Measurements from ENCODE around the gene CD46. TPM values are rescaled to one million over a fixed set of nuclear protein-coding genes. Genes with fewer than 3 reads are reported as not detected.

CD46 gene
- polyA plus RNA-seq, 1 donor from 2014 or later = 393 TPM

- H3K27ac ChIP-seq (ENCODE audit: low read length) = no peak overlapping the region
- no peaks in the 10 kb centered on the region for H3K27me3 ChIP-seq (ENCODE audit: insufficient read depth, low read depth, low read length)
- H2AFZ ChIP-seq (ENCODE audit: low read depth, low read length) = no peak overlapping the region
- H3K4me2 ChIP-seq (ENCODE audit: low read length) = no peak overlapping the region
- TF ChIP-seq SMC3 (conservative IDR thresholded peaks at IDR 0.05; ENCODE audit: poor library complexity) (no peak), POLR2AphosphoS5 (IDR thresholded peaks at IDR 0.05) (no peak), EP300 (conservative IDR thresholded peaks at IDR 0.05; ENCODE audit: poor library complexity, severe bottlenecking) (no peak), MXI1 (conservative IDR thresholded peaks at IDR 0.05; ENCODE audit: poor library complexity, severe bottlenecking) (no peak), RAD21 (conservative IDR thresholded peaks at IDR 0.05) (no peak), TAF1 (IDR thresholded peaks at IDR 0.05; ENCODE audit: low read depth) (no peak), EZH2 (IDR thresholded peaks at IDR 0.05; ENCODE audit: borderline replicate concordance, insufficient read depth, low read length, poor library complexity, severe bottlenecking) (no peak)
- TF ChIP-seq, protein P1, sequence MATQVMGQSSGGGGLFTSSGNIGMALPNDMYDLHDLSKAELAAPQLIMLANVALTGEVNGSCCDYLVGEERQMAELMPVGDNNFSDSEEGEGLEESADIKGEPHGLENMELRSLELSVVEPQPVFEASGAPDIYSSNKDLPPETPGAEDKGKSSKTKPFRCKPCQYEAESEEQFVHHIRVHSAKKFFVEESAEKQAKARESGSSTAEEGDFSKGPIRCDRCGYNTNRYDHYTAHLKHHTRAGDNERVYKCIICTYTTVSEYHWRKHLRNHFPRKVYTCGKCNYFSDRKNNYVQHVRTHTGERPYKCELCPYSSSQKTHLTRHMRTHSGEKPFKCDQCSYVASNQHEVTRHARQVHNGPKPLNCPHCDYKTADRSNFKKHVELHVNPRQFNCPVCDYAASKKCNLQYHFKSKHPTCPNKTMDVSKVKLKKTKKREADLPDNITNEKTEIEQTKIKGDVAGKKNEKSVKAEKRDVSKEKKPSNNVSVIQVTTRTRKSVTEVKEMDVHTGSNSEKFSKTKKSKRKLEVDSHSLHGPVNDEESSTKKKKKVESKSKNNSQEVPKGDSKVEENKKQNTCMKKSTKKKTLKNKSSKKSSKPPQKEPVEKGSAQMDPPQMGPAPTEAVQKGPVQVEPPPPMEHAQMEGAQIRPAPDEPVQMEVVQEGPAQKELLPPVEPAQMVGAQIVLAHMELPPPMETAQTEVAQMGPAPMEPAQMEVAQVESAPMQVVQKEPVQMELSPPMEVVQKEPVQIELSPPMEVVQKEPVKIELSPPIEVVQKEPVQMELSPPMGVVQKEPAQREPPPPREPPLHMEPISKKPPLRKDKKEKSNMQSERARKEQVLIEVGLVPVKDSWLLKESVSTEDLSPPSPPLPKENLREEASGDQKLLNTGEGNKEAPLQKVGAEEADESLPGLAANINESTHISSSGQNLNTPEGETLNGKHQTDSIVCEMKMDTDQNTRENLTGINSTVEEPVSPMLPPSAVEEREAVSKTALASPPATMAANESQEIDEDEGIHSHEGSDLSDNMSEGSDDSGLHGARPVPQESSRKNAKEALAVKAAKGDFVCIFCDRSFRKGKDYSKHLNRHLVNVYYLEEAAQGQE (IDR thresholded peaks at IDR 0.05; ENCODE audit: borderline replicate concordance) = no peak
- TF ChIP-seq, protein P2, sequence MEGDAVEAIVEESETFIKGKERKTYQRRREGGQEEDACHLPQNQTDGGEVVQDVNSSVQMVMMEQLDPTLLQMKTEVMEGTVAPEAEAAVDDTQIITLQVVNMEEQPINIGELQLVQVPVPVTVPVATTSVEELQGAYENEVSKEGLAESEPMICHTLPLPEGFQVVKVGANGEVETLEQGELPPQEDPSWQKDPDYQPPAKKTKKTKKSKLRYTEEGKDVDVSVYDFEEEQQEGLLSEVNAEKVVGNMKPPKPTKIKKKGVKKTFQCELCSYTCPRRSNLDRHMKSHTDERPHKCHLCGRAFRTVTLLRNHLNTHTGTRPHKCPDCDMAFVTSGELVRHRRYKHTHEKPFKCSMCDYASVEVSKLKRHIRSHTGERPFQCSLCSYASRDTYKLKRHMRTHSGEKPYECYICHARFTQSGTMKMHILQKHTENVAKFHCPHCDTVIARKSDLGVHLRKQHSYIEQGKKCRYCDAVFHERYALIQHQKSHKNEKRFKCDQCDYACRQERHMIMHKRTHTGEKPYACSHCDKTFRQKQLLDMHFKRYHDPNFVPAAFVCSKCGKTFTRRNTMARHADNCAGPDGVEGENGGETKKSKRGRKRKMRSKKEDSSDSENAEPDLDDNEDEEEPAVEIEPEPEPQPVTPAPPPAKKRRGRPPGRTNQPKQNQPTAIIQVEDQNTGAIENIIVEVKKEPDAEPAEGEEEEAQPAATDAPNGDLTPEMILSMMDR (IDR thresholded peaks at IDR 0.05; ENCODE audit: poor library complexity, severe bottlenecking) = no peak
- no peaks in the 10 kb centered on the region for H3K36me3 ChIP-seq (ENCODE audit: insufficient read depth, low read length)
- no peaks in the 10 kb centered on the region for H3K79me2 ChIP-seq (replicated peaks; ENCODE audit: insufficient read depth, low read length)
- H3K9me3 ChIP-seq (ENCODE audit: low read length) = no peaks in the 10 kb centered on the region
- no peaks in the 10 kb centered on the region for H3K9me2 ChIP-seq (ENCODE audit: insufficient read depth, low read length)
- no peaks in the 10 kb centered on the region for H4K20me1 ChIP-seq (ENCODE audit: insufficient read depth)
- no peaks in the 10 kb centered on the region for H3F3A ChIP-seq (ENCODE audit: insufficient read depth, low read length, poor library complexity, severe bottlenecking)
- H3K9ac ChIP-seq (ENCODE audit: low read length) = no peak overlapping the region
- H3K4me3 ChIP-seq (ENCODE audit: low read length) = no peak overlapping the region
These were observed 8.9 kb upstream of the CD46 start for GRCh38 chr1:207742850-207743555.

DNA sequence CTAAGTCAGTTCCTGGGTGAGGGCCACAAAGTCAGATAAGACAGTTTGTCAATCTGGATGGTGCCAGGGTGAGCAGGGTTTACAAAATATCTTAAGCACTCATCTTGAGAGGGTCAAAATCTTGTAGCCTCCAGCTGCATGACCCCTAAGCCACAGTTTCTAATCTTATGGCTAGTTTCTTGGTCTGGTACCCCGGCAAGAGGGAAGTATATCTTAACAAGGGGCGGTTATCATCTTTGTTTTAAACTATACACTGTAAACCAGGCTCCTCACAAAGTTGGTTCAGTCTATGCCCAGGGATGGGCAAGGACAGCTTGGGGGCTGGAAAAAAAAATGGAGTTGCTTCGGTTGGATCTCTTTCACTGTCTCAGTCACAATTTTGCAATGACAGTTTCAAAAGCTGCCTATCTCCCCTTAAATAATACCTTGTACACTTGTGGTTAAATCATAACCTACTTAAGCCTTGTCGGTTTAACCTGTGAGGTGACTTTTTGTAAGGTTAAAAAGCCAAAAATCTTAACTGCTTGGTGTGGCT is 7.8 kb upstream of the CD46 start:
- H4K20me1 ChIP-seq (ENCODE audit: insufficient read depth) = no peaks in the 10 kb centered on the region
- TF ChIP-seq SMC3 (conservative IDR thresholded peaks at IDR 0.05; ENCODE audit: poor library complexity) = no peak
- TF ChIP-seq MXI1 (conservative IDR thresholded peaks at IDR 0.05; ENCODE audit: poor library complexity, severe bottlenecking) = no peak
- no peak for TF ChIP-seq EP300 (conservative IDR thresholded peaks at IDR 0.05; ENCODE audit: poor library complexity, severe bottlenecking)
- no peak for TF ChIP-seq RAD21 (conservative IDR thresholded peaks at IDR 0.05)
- TF ChIP-seq, protein P1 (IDR thresholded peaks at IDR 0.05; ENCODE audit: borderline replicate concordance) = no peak
- TF ChIP-seq TAF1 (IDR thresholded peaks at IDR 0.05; ENCODE audit: low read depth) = no peak
- H3K4me2 ChIP-seq (ENCODE audit: low read length) = no peak overlapping the region
- no peak overlapping the region for H2AFZ ChIP-seq (ENCODE audit: low read depth, low read length)
- no peaks in the 10 kb centered on the region for H3K27me3 ChIP-seq (ENCODE audit: insufficient read depth, low read depth, low read length)
- no peak overlapping the region for H3K27ac ChIP-seq (ENCODE audit: low read length)
- no peaks in the 10 kb centered on the region for H3K79me2 ChIP-seq (replicated peaks; ENCODE audit: insufficient read depth, low read length)
- no peak overlapping the region for H3K4me3 ChIP-seq (ENCODE audit: low read length)
- no peaks in the 10 kb centered on the region for H3K9me2 ChIP-seq (ENCODE audit: insufficient read depth, low read length)
- H3K9ac ChIP-seq (ENCODE audit: low read length) = no peak overlapping the region
- no peaks in the 10 kb centered on the region for H3K9me3 ChIP-seq (ENCODE audit: low read length)
- no peaks in the 10 kb centered on the region for H3K36me3 ChIP-seq (ENCODE audit: insufficient read depth, low read length)
- no peaks in the 10 kb centered on the region for H3F3A ChIP-seq (ENCODE audit: insufficient read depth, low read length, poor library complexity, severe bottlenecking)

Measured in neural cell (in vitro differentiated cells).